GM21447 (cell line): ENCODE results near the gene FAM111A.

Source experiments
- ATAC-seq: cut with Tn5 transposase; IDR thresholded peaks from one replicate; pipeline ENCODE4 v1.9.1; 2021; ENCODE audit not compliant: unreplicated experiment

The FAM111A gene

GRCh38 chr11:59179121-59179520, 36.5 kb downstream of the FAM111A start:
- no peak for ATAC-seq

DNA sequence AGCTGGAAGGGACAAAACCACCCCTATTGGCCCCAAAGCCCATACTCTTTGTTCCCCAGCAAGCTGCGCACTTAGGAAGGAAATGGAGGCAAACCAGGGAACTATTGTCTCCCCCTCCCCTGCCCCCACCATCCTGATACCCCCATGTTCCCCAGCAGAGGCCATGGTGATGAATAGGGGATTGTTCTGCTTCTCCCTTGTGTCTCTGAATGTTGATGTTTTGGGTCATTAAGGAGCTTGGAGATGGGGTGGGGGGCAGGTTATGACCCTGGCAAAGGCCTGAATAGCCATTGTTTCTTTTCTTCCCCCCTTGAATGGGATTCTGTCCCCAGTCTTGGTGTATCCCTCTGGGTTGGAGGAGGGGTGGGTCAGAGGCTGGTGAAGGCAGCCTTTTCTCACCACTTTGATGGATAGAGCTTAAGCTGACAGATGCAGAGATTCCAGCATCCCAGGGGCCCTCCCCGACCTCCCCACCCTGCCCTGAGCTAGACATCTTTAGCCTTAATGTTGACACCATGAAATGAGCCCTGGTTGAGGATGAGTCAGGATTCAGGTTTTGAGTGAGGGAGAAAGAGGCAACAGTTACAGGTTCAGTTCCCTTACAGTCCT, 37.6 kb downstream of the FAM111A start:
- no peak for ATAC-seq

DNA sequence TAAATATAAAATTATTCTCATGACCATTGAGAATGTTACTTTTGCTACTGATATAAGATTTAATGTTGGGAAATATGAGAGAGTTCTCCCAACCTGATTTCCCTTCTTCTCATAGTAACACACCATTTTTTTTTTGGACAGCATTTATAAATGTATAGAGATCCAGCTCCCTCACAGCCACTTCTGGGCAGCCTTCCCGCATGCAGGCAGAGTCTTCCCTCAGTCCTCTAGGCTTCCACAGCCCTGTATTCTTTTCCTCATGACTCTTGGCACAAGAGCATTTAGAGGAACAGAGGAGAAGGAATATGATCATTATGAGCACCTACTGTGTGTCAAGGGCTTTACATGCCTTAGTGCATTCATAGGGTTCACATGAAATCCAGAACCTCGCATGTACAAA, 38.3 kb downstream of the FAM111A start:
- no peak for ATAC-seq

DNA sequence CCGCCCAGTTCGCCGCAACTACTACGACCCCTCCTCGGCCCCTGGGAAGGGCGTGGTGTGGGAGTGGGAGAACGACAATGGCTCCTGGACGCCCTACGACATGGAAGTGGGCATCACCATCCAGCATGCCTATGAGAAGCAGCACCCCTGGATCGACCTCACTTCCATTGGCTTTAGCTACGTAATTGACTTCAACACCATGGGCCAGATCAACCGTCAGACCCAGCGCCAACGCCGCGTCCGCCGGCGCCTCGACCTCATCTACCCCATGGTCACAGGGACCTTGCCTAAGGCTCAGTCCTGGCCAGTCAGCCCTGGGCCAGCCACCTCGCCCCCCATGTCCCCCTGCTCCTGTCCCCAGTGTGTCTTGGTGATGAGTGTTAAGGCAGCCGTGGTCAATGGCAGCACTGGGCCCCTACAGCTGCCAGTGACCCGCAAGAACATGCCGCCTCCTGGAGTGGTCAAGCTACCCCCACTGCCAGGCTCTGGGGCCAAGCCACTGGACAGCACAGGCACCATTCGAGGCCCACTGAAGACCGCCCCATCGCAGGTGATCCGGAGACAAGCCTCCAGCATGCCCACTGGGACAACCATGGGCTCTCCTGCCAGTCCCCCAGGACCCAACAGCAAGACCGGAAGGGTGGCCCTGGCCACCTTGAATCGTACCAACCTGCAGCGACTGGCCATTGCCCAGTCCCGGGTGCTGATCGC, 39.2 kb downstream of the FAM111A start:
- no peak for ATAC-seq

- no peak for ATAC-seq
Measured at GRCh38 chr11:59182457-59183151, 39.9 kb downstream of the FAM111A start.

GRCh38 chr11:59183771-59184170, 41.1 kb downstream of the FAM111A start:
- no peak for ATAC-seq

- ATAC-seq: no peak
Measured at GRCh38 chr11:59184691-59185339, 42.2 kb downstream of the FAM111A start.

GRCh38 chr11:59185386-59185945, 42.8 kb downstream of the FAM111A start:
- ATAC-seq: no peak

- no peak for ATAC-seq
Measured at GRCh38 chr11:59186130-59186594, 43.5 kb downstream of the FAM111A start.

DNA sequence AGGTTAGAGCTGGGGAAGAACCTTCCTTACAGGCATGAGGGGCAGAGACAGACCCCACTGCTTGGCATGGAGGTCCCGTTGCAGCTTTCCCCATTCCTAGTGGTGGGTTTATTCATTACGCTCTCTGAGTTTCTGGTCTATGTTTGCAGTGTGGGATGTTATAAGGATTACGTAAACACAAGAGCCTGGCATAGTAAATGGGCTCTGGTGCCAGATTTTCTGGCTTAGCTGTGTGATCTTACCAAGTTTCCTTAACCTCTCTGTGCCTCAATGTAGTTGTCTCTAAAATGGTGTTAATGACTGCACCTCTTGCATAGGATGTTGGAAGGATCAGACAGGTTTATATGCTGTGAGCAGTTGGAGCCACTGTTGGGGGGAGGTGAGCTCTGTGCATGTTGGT, 44.4 kb downstream of the FAM111A start:
- ATAC-seq: no peak

- no peak for ATAC-seq
Measured at GRCh38 chr11:59187587-59187986, 44.9 kb downstream of the FAM111A start.

DNA sequence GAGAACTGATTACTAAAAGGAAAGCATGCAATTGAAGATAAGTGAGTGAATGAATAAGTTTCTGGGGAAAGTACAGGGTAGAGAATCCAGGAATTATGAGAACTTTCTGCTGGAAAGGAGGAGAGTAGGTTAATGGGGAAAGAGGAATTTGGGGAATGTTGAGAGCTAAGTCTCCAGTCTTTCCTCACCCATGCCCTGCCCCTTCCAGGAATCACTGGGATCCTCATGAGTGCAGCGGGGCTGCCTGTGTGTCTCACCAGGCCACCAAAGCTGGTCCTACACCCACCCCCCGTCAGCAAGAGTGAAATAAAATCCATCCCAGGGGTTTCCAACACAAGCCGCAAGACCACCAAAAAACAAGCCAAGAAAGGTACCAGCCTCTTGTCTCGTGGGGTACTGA, 46.3 kb downstream of the FAM111A start:
- no peak for ATAC-seq

DNA sequence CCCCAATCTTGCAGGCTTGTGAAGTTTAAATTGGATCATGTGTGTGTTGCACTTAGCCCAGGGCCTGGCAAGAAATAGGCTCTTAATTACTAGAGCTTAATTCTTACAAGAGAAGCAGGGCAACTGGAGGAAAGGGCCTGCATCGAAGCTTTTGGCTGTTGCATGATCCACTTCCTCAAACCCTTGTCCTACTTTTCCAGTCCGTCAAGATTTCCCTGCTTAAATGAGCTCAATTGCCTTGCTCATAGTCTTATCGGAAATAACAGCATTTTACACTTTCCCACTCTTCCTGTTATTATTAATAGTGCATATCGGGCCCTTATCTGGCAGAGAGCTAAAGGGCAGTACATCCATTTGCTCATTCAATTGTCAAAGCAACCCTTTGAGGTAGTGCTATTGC, 47.3 kb downstream of the FAM111A start:
- no peak for ATAC-seq

DNA sequence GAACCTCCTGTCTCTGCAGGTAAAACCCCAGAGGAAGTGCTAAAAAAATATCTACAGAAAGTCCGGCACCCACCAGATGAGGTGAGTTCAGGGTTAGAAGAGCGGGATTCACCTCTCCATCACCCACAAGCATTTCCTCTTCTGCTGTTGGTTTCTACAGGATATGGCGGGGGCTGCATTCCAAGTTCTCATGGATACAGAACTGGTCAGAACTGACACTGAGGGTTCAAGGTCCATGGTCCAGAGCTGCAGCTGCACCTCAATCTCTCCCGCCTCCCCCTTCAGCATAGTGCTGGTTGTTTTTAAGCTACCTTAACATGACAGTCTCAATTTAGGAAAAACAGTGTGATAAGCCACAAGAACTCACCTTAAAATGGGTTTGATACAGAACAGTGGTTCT, 48.4 kb downstream of the FAM111A start:
- ATAC-seq: no peak

DNA sequence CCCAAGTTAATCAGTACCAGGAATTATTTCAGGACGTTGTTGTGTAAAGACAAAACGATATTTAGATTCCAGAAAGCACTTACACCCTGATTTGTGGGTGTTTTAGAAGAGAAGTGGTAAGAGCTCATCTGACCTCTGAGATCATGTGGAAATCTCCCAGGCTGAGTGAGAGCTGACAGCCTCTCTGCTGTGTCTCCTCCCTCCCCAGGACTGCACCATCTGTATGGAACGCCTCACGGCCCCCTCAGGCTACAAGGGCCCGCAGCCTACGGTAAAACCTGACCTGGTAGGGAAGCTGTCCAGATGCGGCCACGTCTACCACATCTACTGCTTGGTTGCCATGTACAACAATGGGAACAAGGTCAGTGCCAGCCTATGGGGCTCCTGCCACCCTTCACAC, 49.2 kb downstream of the FAM111A start:
- ATAC-seq: no peak

- ATAC-seq: no peak
Measured at GRCh38 chr11:59192446-59193020, 49.9 kb downstream of the FAM111A start.

- no peak for ATAC-seq
Measured at GRCh38 chr11:59193587-59194130, 51.0 kb downstream of the FAM111A start.

GRCh38 chr11:59195586-59195985, 52.9 kb downstream of the FAM111A start:
- ATAC-seq: no peak

DNA sequence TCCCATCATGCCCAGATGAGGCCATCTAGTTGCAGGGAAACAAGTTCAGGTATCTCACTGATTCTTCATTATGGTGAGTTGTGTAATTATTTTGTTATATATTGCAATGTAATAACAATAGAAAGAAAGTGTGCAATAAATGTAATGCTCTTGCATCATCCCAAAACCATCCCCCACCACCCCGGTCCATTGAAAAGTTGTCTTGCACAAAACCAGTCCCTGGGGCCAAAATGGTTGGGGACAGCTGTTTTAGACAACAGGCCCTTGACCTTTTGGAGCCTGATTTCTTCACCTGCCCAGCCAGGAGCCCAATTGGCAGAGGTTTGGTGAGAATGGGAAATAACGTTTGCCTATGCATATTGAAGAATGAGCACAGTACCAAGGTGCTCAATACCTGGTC, 54.1 kb downstream of the FAM111A start:
- ATAC-seq: no peak

GRCh38 chr11:59197991-59198390, 55.3 kb downstream of the FAM111A start:
- ATAC-seq: no peak

DNA sequence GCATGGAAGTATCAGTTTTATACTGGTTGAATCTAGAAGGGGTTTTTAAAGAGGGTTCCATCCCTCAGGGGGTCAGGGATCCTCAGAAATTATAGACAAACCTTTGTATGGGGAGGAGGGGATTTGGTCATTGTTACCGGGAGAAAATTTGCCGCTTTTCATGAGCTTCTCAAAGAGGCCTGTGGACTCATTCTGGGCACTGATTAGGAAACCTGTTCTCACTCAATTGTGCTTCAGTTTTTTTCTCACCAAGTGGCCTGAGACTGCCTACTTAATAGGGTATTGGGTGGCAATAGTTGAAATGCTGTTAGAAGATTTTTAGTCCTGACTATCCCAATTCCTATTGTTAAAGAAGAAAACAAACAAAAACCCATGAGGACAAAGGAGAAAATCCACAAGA, 56.1 kb downstream of the FAM111A start:
- ATAC-seq: no peak
